GM19463 (cell line): ENCODE data around the gene ASPSCR1.

Source experiments
- ATAC-seq: cut with Tn5 transposase; IDR thresholded peaks from one replicate; pipeline ENCODE4 v1.9.1; 2021; ENCODE audit warnings: mild to moderate bottlenecking, moderate library complexity; ENCODE audit not compliant: unreplicated experiment

Gene ASPSCR1, protein sequence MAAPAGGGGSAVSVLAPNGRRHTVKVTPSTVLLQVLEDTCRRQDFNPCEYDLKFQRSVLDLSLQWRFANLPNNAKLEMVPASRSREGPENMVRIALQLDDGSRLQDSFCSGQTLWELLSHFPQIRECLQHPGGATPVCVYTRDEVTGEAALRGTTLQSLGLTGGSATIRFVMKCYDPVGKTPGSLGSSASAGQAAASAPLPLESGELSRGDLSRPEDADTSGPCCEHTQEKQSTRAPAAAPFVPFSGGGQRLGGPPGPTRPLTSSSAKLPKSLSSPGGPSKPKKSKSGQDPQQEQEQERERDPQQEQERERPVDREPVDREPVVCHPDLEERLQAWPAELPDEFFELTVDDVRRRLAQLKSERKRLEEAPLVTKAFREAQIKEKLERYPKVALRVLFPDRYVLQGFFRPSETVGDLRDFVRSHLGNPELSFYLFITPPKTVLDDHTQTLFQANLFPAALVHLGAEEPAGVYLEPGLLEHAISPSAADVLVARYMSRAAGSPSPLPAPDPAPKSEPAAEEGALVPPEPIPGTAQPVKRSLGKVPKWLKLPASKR

DNA sequence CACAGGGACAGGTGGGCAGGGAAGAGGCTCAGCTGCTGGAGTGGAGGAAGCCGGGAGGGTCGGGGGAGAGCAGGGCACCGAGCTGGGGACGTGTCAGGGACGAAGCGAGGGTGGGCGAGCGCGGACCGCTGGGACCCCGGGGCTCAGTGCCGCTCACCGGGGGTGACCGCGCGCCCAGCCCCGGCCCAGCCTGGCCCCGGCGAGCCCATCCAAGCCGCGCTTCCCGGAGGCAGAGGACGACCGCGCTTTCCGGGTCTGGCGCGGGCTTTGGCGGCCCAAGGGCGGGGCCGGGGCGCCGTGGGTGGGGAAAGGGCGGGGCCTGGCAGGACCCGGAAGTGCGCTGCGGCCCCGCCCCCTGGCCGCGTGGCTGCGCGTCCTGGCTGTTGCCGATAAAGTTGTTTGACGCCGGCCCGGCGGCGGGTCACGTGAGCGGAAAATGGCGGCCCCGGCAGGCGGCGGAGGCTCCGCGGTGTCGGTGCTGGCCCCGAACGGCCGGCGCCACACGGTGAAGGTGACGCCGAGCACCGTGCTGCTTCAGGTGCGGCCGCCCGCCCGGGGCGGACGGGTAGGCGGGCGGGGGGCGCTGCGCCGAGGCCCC lies at the start of gene ASPSCR1:
TSS of gene ASPSCR1 (plus strand) at position 419 of the 598 bp plus-strand sequence. CDS start at position 437, 18 bp downstream.
- peak; percentile 85 for ATAC-seq

DNA sequence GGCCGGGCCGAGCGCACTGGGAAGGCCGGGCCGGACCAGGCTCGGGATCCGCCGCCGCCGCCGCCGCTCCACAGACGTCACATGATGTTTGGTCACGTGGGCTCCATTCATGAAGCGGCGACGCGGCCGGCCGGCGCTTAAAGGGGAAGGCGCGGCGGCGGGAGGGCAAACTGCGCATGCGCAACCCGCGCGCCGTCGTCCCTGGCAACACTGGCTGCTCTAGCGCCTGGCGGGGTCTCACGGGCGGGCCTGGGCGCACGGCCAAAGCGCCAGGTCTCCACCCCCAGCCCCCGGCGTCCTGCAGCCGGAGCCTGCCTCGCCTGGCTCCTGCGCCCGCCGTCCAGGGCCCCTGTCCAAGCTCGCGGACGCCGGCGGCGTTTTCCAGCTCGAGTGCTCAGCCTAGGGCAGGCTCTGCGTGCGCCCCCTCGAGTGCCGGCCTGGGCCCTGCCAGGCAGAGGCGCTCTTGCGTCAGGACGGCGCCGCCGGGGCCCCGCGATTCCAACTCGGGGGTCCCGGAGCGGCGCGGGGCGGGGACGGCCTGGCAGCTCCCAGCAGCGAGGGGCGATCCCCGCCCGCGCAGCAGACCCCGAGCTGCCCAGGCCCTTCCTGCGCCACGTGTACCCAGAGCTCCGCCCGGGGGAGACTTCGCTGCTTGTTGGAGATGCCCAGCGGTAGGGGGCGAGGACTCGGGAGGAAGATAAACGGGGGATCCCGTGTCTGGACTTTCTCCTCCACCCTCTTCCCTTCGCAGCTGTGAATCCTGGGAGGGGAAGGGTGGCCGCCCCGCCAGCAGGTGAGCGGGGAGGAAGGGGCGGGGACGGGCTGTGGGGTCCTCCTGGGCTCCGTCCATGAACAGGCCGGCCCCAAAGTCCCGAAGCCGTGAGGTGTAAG lies 49.5 kb upstream of the ASPSCR1 start, which contains the start of gene MAFG:
TSS of gene MAFG (minus strand) at position 83 of the 891 bp plus-strand sequence. CDS start 4,550 bp downstream, outside the sequence.
- ATAC-seq: peak; percentile 57

DNA sequence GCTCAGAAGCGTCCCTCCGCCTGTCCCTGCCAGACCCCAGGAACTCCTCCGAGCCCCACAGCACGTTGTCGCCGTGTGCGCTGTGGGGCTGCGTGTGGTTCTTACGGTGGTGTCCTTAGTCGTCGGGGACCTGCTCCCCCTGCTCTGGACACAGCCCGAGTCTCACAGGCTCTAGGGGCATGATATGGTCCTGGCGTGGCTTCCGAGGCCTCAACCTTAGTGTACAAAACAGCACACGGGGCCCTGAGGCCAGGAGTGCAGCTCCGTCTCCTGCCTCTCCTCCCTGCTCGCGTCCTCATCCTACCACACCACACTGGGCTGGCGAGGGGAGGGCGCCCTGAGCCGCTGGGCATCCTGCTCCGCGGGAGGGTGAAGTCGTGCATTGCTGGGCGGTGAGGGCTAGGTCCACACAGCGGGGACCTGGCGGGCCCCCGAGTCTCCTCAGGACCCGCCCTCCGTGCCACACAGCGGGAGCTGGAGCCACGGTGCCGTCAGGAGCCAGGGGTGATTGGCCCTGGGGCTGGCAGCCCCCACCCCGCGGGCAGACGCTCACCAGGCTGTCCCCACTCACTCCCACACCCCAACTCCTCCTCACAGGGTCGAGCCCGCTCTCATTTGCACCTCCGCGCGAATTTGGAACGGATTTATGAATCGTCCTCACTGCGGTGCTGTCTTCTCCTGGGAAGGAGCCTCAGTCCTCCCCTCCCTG lies 48.7 kb upstream of the ASPSCR1 start:
- ATAC-seq: no peak

DNA sequence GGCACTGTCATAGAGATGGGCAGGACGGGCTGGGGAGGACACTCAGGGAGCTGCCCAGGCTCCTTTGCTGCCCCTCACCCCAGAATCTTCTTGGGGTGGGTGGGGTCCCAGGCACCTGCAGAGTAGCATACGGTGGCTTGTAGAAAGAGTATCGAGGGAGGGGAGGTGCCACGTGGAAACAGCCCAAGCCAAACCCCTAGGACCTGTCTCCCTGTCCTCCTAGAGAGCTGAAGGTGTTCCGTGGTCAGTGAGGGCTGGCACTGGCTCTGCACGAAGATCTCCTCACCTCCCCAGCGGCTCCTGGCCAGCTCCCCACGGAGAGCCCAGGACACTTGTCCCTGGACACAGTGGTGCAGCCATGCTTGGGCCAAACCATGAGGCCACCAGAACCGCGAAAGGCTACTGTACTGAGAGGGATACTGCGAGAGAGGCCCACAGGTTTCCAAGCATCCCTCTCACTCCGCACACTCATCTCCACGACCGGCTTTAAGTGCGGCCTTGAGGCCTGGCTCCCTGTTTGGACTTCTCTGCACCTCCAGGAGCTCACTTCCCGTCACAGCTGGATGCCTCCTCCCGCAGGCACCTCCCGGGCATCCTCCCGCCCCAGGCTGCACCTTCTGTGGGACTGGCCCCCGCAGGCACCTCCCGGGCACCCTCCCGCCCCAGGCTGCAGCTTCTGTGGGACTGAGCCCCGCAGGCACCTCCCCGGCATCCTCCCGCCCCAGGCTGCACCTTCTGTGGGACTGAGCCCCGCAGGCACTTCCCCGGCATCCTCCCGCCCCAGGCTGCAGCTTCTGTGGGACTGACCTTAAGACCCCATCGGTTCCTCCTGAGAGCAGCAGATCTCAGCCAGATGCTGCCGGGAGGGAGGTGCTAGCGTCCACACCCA lies 47.9 kb upstream of the ASPSCR1 start:
- ATAC-seq: no peak

DNA sequence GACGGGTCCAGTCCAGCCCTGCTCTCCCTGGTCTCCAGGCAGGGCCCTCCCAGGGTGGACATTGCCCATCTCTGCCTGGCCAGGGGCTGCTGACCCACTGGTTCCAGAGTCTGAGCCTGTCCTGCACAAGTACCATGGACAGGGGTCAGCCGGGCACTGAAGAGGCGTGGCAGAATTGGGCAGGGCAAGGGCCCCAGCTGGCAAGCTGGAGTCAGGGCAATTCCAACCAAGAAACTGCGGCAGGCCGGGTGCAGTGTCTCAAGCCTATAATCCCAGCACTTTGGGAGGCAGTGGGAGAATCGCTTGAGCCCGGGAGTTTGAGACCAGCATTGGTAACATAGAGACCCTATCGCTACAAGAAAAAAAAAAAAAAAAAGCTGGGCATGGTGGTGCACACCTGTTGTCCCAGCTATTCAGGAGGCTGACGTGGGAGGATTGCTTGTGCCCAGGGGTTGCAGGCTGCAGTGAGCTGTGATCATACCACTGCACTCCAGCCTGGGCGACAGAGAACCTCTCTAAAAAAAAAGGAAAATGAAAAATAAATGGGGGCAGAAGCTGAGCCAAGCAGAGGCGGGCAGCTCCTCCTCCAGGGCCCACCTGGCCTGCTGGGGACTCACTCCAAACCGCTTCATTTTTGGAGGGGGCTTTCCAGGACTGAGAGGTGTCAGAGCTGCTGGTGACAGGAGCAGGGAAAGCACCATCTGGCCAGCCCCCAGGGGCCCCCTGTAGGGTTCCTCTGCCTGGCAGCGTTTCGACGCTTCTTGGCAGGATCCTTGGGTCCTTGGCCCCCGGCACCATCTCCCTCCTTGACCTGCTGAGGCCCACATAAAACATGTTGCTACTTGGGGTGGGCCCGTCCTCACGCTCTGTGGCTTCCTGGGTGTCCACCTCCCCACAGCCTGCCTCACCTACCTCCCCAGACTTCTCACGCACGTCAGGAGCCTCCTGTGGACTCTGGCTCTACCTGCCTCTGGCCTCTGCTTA lies 47.0 kb upstream of the ASPSCR1 start:
- ATAC-seq: no peak

DNA sequence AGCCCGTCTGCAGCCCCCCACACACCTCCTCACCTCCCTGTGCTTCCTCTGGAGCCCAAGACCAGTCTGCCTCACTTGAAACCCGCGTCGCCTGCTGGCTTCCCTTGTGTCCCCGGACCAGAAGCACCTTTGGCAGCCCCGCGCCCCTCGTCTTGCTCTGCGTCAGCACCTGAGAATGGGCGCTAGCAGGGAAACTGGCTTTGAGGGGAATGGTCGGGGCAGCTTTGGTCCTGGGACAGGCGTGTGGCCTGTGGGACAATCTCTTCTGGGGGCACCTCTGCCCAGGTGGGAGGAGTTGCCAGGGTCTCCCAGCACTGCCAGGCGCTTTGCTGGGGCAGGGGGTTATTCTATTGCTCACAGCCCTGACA lies 46.3 kb upstream of the ASPSCR1 start:
- ATAC-seq: no peak

DNA sequence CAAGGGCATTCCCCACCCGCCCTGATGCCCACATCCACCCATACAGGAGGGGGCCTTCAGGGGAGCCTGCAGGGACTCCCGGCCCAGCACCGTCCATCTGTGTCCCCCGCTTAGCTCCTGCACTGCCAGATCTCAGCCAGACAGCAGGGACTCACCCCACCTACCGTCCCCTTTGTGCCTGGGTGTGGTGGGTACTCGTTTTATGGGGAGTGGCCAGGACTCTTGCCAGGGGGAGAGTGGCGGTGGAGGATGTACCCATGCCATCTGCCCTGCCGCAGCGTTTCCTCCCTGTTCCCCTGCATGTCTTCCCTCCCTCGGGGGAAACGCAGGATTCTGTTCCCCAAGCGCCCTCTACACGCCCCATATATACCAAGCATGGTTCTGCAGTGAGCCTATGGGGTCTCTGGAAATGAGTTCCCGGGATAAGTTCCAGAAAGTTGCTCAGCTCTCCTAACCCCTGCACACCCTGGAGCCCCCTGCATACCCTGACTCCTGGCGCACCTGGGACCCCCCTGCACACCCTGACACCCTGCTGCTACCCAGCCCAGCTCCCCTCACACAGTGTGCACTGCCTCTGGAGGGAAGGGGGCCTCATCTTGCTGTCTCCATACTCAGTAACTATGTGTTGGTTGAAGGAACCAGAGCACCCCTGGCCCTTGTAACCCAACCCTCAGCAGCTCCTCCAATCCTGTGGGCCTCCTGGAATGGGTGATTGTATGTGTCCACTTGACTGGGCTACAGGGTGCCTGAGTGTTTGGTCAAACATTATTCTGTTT lies 45.7 kb upstream of the ASPSCR1 start:
- ATAC-seq: no peak

DNA sequence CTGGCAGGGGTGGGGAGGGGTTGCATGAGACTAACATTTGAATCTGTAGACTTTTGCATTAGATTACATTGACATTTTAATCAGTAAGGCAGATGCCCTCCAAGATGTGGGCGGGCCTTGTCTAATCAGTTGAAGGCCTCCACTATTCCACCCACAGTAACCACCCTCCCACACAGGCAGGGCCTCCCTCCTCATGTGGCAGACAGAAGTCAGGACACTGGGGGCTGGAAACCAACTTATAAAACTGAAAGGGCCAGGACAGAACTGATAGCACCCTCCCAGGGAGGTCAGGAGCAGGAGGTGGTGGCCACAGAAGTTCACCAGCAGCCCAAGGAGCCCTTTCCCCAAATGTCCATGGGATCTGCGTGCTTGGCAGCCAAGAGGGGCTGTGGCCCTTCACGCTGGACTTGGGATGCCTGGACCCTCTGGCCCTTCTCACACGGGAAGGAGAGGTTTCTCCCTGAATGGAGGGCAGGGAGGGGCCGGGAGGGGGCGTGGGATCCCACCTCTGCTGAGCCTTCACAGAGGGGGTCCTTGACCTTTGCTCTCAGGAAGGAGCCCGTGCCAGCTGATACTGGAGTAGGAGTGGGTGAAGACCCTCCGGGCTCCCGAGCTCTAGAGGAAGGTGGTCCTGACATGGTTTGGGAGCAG lies 45.0 kb upstream of the ASPSCR1 start:
- no peak for ATAC-seq

DNA sequence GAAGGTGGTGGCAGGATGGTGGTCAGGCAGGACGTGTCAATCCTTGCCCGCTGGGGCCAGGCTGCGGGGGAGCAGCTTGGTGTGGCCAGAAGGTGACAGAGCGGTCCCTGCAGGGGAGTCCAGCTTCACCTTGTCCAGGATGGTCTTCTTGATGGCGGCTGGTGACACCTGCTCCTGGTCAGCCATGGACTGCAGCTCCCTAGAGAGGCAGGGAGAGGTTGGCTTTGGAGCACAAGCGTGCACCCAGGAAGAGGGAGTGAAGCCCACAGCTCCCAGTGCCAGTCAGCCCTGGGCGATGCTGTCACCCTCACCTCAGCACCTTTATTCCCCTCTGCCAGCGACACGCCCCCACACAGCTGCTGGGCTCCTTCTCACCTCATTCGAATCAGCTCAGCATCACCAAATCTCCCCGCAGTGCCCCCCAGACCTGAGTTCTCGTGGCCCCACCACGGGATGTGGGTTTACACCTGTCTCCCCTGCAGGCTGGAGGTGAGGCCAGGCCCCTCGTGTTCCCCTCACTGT lies 44.2 kb upstream of the ASPSCR1 start:
- ATAC-seq: no peak

DNA sequence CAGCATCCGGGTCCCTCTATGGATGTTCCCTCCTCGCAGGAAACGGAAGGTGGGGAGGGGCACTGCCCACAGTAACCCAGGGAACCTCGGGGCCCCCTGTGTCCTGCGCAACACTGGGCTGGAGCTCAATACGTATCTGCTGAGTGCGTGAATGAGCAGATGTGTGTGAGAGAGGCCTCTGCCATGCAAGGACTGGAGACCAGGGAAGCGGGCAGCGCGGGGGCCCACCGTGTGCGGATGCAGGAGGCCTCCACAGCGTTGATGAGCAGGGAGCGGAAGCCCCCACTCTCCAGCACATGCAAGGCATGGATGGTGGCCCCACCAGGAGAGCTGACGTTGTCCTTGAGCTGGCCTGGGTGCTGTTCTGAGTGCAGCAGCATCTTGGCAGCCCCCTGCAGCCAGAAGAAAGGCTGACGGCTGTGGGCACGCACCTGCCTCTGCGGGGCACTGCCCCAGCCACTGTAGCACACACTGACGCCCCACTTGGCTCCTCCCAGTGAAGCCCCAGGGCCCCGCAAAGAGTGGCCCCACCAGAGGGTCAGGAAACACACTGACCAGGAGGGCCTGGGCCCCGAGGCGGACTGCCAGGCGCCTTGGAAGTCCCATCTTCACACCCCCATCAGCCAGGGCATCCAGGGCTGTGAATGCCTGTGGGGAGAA lies 43.2 kb upstream of the ASPSCR1 start:
- no peak for ATAC-seq

DNA sequence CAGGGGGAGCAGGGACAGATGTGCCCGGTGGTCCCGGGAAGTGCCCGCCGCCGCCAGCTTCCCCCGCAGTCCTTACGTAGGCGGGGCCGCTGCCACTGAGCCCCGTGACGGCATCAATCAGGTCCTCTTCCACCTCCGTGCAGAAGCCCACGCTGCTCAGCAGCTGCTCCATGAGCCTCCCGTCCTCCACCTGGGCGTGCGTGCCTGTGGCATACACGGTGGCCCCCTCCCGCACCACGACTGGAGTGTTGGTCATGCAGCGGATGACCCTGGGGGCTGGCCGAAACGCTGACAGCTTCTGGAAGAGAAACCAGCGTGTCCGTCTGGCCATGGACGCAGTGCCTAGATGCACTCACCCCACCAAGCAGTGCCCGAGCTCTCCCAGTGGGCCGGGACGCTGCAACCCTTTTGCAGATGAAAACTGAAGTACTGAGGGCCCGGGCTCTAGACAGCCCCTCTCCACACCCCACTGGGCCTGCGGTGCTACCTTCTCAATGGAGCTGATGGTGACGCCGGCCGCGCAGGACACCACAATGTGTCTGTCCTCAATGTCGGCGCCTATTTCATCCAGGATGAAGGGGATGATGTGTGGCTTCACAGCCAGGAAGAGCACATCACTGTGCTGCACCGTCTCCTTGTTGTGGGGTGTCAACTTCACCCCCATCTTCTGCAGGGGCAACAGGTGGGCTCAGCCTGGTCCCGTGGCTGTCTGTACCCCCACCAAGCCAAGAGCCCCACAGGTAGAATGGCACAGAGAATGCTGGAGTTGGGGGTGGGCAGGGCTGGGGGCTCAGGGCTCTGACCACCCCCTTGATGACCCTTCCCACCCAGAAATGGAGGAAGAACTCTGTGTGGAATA lies 42.4 kb upstream of the ASPSCR1 start:
- no peak for ATAC-seq

DNA sequence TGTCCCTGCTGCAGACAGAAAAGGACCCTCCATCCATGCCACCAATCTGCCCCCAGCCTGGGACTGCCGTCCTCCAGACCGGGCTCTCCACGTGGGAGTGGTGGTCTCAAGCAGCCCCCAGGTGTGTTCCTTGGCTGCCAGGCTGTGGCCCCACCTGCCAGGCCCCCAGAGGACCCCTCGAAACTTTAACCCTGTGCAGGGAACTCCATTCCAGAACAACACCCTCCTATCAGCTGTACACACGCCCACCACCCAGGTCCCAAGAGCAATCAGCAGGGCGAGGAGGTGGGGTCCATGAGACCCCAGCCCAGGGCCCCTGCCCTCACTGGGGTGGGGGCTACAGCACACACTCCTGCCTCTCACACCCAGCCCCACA lies 41.7 kb upstream of the ASPSCR1 start:
- ATAC-seq: no peak

DNA sequence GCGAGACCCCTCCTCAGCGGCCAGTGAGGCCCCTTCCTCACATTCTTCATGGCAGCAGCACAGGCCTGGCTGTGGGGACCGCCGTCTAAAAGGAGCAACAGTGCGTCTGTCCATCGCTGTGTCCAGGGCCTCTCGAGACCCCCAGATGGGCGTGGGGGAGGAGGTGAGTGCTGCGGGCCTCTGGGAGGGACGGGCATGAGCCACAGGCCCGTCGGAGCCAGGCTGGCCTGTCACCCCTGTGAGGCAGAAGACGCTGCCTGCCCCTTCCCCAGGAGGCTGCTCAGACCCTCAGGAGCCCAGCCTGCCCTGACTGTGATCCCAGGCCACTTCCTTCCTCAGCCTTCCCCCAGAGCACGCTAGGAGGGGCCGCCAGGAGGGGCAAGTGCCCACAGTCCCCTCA lies 38.2 kb upstream of the ASPSCR1 start:
- ATAC-seq: no peak

DNA sequence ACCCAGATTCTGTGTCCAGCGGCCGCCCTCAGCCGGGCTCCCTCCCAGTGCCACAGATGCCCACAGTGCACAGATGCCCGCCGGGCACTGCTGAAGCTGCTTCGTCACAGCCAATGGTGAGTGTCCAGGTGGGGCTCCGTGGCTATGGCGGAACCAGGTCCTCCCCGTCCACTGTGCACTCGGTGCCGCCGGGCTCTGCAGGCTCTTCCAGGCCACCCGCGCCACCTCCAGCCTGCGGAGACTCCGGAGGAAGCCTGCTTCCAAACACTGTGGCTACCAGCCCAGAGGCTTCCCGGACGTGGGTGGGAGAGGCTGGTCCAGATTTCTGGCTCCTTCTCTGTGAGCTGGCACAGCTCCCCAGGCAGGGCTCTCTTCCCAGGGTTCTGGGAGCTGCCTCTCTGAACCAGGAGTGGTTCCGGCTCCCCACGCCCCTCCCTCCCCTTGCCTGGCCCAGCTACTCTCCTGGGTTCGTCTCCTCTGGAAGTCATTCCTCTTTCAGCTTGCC lies 37.5 kb upstream of the ASPSCR1 start:
- ATAC-seq: no peak
